GM12892 (cell line): ENCODE results near the gene NPEPL1.

Experiments
- POLR2A ChIP-seq: IDR thresholded peaks from 2 replicates; pipeline ENCODE4 v1.6.1; 2011; ENCODE audit warnings: low read depth, low read length, control low read depth
- POLR2AphosphoS5 ChIP-seq: IDR thresholded peaks from 2 replicates; pipeline ENCODE4 v1.6.1; 2011; ENCODE audit warnings: low read depth, low read length, control low read depth

DNA sequence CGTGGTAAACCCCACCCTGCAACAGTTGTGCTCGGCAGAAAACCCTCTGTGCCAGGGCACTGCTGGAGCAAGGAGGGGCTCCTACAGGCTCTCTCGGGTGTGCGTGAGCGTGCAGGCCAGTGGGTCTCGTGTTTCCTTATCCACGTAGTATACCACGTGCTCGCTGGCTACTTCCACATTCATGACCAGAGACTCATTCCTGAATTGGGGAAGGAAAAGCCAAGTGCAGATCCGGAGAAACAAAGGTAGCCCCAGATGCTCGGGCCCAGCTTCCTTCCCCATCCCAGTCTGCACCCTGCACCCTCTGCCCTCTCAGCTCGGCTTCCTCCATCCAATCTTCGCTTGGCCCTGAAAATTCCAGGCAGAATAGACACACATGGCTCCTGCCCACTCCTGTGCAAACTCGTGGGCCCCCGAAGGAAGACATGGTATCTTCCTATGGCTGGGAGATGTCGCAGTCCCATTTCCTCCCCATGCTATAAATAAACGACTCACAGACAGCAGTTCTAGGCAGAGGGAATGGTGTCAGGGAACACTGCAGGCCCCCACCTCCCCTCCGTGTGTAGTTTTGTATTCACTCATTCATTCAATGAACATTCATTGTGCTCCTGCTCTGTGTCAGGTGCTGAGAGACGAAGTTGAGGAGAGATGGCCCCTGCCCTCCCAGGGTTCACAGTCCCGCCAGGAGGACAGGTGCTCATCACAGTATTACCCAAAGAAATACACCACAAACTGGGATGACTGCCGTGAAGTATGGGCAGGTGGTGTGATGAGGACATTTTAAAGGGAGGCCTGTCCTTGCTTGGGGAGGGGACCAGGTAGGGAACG is 29.6 kb downstream of the NPEPL1 start:
- TF ChIP-seq POLR2A, result no peak
- TF ChIP-seq POLR2AphosphoS5, result no peak
